OCI-LY3 (cell line): ENCODE results near the gene RTN4IP1.
A peak's percentile ranks its signal among the peaks of the same experiment; 100 is the strongest.

Experiments used
- H2AFZ ChIP-seq: fragments of 200-600, 300-600 bp; shearing (Covaris generic); 2 replicates; pipeline ENCODE4 v1.6.0; 2014; ENCODE audit warnings: antibody characterized with exemption, low read depth, low read length
- H3K27ac ChIP-seq: fragments of 200-600, 300-600 bp; sonication (generic); 2 replicates; pipeline ENCODE4 v1.5.1; 2014; ENCODE audit warnings: mild to moderate bottlenecking, low read length, moderate library complexity, mixed read lengths
- H3K27me3 ChIP-seq: fragments of 200-600, 300-600 bp; sonication (generic); 2 replicates; pipeline ENCODE4 v1.6.1; 2014; ENCODE audit warnings: low read depth, low read length, mixed read lengths
- H3K36me3 ChIP-seq: fragments of 200-600, 300-600 bp; sonication (generic); replicated peaks from 2 replicates; pipeline ENCODE3; 2014; ENCODE audit warnings: low read depth, low read length, mixed read lengths
- H3K4me1 ChIP-seq: fragments of 300-600, 200-600 bp; sonication (generic); 2 replicates; pipeline ENCODE4 v1.6.1; 2014; ENCODE audit warnings: low read length, mixed read lengths
- H3K4me2 ChIP-seq: fragments of 200-600, 300-600 bp; sonication (generic); 2 replicates; pipeline ENCODE4 v1.6.1; 2014; ENCODE audit warnings: low read length, mixed read lengths
- H3K4me3 ChIP-seq: fragments of 300-600, 200-600 bp; sonication (generic); 2 replicates; pipeline ENCODE4 v1.5.1; 2014; ENCODE audit warnings: antibody characterized with exemption, mild to moderate bottlenecking, low read length, moderate library complexity
- H3K79me2 ChIP-seq: fragments of 300-600, 200-600 bp; shearing (Covaris generic); 2 replicates; pipeline ENCODE4 v1.6.1; 2014; ENCODE audit warnings: mild to moderate bottlenecking, low read length, mixed read lengths
- H3K9ac ChIP-seq: fragments of 300-600, 200-600 bp; shearing (Covaris generic); 2 replicates; pipeline ENCODE4 v1.6.0; 2014; ENCODE audit warnings: mild to moderate bottlenecking, low read length, moderate library complexity
- H3K9me3 ChIP-seq: fragments of 200-600, 300-600 bp; shearing (Covaris generic); 2 replicates; pipeline ENCODE4 v1.6.1; 2014; ENCODE audit warnings: low read length, mixed read lengths; ENCODE audit not compliant: insufficient read depth
- H4K20me1 ChIP-seq: fragments of 200-600, 300-600 bp; sonication (generic); 2 replicates; pipeline ENCODE4 v1.6.1; 2016; ENCODE audit warnings: low read length, mixed read lengths; ENCODE audit not compliant: insufficient read depth
- EZH2phosphoT487 ChIP-seq: fragments of 200-600 bp; shearing (Covaris generic); IDR thresholded peaks from 2 replicates; pipeline ENCODE4 v1.6.1; 2018; ENCODE audit warnings: antibody characterized with exemption, mixed run types, low read depth
- TF ChIP-seq, protein P1 (sequence below): fragments of 200-600, 300-600 bp; sonication (generic); IDR thresholded peaks from 2 replicates; pipeline ENCODE4 v1.5.1; 2014; ENCODE audit warnings: antibody characterized with exemption, low read length, low read depth

Gene RTN4IP1

DNA sequence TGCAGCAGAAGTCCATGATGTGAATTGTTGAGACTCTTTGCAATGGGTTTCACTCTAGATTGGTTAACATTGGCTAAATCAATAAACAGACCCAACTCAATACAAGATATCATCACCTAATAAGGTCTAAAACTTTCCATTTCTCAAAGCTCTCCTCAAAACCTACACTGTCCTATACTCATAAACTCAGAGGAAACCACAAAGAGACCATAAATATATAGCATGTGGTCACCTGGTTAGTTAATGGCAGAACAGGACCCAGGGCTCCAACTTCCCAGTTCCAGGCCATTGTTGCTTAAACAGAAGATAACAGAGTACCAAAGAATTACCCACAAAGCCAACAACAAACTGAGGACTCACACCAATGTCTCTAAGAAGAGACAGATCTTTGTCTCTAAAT is 12.0 kb downstream of the RTN4IP1 start:
- Histone ChIP-seq H3K4me2 (no peak overlapping the region), H3K4me1 (peaks cover 30% of the 10 kb centered on the region), H3K4me3 (no peak overlapping the region), H3K79me2 (peaks cover 5% of the 10 kb centered on the region), H3K9me3 (no peaks in the 10 kb centered on the region), H3K27me3 (no peaks in the 10 kb centered on the region), H4K20me1 (no peaks in the 10 kb centered on the region), H2AFZ (no peak overlapping the region), H3K9ac (no peak overlapping the region), H3K36me3 (peaks cover 15% of the 10 kb centered on the region), H3K27ac (no peak overlapping the region)
- TF ChIP-seq, protein P1, sequence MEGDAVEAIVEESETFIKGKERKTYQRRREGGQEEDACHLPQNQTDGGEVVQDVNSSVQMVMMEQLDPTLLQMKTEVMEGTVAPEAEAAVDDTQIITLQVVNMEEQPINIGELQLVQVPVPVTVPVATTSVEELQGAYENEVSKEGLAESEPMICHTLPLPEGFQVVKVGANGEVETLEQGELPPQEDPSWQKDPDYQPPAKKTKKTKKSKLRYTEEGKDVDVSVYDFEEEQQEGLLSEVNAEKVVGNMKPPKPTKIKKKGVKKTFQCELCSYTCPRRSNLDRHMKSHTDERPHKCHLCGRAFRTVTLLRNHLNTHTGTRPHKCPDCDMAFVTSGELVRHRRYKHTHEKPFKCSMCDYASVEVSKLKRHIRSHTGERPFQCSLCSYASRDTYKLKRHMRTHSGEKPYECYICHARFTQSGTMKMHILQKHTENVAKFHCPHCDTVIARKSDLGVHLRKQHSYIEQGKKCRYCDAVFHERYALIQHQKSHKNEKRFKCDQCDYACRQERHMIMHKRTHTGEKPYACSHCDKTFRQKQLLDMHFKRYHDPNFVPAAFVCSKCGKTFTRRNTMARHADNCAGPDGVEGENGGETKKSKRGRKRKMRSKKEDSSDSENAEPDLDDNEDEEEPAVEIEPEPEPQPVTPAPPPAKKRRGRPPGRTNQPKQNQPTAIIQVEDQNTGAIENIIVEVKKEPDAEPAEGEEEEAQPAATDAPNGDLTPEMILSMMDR: no peak
- no peak for TF ChIP-seq EZH2phosphoT487

DNA sequence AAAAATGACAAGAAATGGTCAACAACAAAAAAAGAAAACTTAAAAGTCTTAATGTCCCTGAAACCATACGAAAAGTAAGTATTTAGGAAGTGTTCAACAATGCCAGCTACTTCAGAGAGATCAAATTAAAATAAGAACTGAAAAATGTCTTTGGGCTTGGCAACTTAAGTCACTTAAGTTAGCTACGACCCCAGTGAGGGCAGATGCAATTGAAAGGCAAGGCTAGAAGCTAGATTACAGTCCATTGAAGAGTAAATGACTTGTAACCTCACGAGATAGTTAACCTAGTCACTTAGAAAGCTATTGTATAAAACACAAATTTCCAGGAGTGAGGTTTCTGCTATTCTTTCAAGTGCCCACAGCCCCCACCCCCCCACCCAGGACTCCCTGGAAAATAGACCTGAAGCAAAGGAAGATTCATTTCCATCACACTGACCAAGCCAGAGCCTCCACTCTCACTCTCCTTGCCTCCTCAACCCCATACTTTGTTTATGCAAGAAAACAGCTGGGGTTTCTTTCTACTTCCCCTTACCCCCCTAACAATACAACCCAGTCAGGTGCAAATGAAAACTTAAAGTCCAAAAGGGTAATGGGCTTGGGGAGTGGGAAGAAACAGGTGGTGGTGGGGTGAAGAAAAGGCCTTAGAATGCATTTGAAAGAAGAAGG is 14.6 kb downstream of the RTN4IP1 start:
- Histone ChIP-seq H3K4me1 (peaks cover 41% of the 10 kb centered on the region), H3K36me3 (peaks cover 18% of the 10 kb centered on the region), H3K27ac (peak overlapping the region; percentile 84), H2AFZ (no peak overlapping the region), H3K79me2 (peaks cover 5% of the 10 kb centered on the region), H4K20me1 (no peaks in the 10 kb centered on the region), H3K27me3 (no peaks in the 10 kb centered on the region), H3K9me3 (no peaks in the 10 kb centered on the region), H3K4me3 (no peak overlapping the region), H3K9ac (peak overlapping the region; percentile 54), H3K4me2 (peak overlapping the region; percentile 23)
- TF ChIP-seq, protein P1: no peak

DNA sequence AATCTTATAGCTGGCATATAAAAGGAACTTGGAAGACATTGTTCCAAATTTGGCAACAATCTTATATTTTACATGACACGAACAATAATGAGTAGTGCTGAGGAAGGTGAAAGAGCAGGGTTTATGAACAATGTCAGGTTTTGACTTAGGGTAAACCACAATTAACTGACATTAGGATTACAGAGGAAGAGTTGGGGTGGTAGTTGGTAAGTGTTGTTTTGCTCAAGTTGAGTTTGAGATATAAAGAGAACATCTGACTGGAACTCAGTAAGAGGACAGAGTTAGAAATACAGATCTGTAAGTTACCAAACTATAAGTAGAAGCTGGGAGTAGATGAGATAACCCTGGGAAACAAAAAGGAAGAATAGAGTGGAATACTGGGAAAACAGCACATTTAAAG is 15.1 kb downstream of the RTN4IP1 start:
- TF ChIP-seq EZH2phosphoT487: no peak
- H3K27me3 ChIP-seq: no peaks in the 10 kb centered on the region
- no peaks in the 10 kb centered on the region for H3K9me3 ChIP-seq
- H3K79me2 ChIP-seq: peaks cover 5% of the 10 kb centered on the region
- H3K27ac ChIP-seq: peak overlapping the region; percentile 84
- peaks cover 18% of the 10 kb centered on the region for H3K36me3 ChIP-seq
- H3K4me1 ChIP-seq: peaks cover 44% of the 10 kb centered on the region
- H4K20me1 ChIP-seq: no peaks in the 10 kb centered on the region
- H2AFZ ChIP-seq: no peak overlapping the region
- H3K9ac ChIP-seq: peak overlapping the region; percentile 54
- H3K4me3 ChIP-seq: no peak overlapping the region
- H3K4me2 ChIP-seq: peak overlapping the region; percentile 23

DNA sequence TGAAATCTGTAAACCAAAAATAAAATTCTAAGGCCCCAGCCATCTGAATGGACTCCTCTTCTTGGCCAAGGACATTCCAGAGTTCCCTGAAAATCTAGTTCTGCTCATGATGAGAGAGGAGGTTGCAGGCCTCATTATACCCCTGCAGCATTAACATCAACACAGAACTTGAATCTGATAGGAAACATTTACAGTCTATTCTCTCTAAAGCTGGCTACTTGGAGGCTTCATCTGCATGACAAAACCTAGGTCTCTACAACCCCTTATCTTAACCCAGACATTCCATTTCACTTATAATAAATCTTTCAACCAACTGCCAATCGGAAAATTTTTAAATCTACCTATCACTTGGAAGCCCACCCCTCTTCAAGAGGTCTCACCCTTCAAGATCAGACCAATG is 15.7 kb downstream of the RTN4IP1 start:
- H3K79me2 ChIP-seq: peaks cover 5% of the 10 kb centered on the region
- H2AFZ ChIP-seq: no peak overlapping the region
- H4K20me1 ChIP-seq: no peaks in the 10 kb centered on the region
- H3K36me3 ChIP-seq: peaks cover 18% of the 10 kb centered on the region
- H3K27me3 ChIP-seq: no peaks in the 10 kb centered on the region
- no peaks in the 10 kb centered on the region for H3K9me3 ChIP-seq
- TF ChIP-seq EZH2phosphoT487: no peak
- TF ChIP-seq, protein P1: no peak
- H3K4me3 ChIP-seq: no peak overlapping the region; the same call in 1 of the 2 replicates
- peak overlapping the region; percentile 54 for H3K9ac ChIP-seq
- peak overlapping the region; percentile 84 for H3K27ac ChIP-seq
- peak overlapping the region; percentile 62 for H3K4me2 ChIP-seq
- H3K4me1 ChIP-seq: peaks cover 44% of the 10 kb centered on the region
